GM12865 (cell line): Measurements from ENCODE around the gene REXO5.

ENCODE experiments used
- DNase-seq: peaks from one replicate; pipeline ENCODE4 v3.0.0; 2010; ENCODE audit warnings: low read depth
- H3K4me3 ChIP-seq: 2 replicates; pipeline ENCODE4 v1.5.1; 2011; ENCODE audit warnings: mild to moderate bottlenecking, low read depth, low read length, control low read depth
- TF ChIP-seq, protein P1 (sequence below): IDR thresholded peaks from 2 replicates; pipeline ENCODE4 v1.5.1; 2011; ENCODE audit warnings: low read length, control low read depth, low read depth, inconsistent platforms; ENCODE audit not compliant: insufficient read depth; ENCODE audit errors: missing control alignments

REXO5 gene

DNA sequence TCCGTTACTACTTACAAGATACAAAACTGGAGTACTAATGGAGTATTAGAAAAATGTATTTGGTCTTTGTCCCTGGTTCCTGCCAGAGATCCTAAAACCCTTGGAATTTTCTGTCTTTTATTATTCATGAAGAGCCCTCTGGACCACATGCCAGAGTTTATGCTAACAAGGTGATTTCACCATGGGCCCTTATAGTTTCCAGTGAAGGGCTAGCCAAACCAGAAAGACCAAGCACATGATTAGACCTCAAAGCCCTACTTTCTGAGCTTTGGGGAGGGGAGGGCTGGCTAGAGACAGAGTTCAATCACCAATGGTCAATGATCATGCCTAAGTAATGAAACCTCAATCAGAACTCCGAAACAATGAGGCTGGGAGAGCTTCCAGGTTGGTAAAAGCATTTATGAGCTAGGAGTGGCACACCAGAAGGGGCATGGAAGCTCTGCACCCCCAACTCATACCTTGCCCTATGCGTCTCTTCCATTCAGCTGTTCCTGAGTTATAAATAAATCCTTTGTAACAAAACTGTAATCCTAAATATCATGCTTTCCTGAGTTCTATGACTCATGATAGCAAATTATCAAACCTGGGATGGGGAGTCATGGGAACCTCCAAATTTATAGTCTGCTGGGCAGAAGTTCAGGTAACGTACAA is 83.4 kb downstream of the REXO5 start:
- no peak overlapping the region for H3K4me3 ChIP-seq
- TF ChIP-seq, protein P1, sequence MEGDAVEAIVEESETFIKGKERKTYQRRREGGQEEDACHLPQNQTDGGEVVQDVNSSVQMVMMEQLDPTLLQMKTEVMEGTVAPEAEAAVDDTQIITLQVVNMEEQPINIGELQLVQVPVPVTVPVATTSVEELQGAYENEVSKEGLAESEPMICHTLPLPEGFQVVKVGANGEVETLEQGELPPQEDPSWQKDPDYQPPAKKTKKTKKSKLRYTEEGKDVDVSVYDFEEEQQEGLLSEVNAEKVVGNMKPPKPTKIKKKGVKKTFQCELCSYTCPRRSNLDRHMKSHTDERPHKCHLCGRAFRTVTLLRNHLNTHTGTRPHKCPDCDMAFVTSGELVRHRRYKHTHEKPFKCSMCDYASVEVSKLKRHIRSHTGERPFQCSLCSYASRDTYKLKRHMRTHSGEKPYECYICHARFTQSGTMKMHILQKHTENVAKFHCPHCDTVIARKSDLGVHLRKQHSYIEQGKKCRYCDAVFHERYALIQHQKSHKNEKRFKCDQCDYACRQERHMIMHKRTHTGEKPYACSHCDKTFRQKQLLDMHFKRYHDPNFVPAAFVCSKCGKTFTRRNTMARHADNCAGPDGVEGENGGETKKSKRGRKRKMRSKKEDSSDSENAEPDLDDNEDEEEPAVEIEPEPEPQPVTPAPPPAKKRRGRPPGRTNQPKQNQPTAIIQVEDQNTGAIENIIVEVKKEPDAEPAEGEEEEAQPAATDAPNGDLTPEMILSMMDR, result no peak

DNA sequence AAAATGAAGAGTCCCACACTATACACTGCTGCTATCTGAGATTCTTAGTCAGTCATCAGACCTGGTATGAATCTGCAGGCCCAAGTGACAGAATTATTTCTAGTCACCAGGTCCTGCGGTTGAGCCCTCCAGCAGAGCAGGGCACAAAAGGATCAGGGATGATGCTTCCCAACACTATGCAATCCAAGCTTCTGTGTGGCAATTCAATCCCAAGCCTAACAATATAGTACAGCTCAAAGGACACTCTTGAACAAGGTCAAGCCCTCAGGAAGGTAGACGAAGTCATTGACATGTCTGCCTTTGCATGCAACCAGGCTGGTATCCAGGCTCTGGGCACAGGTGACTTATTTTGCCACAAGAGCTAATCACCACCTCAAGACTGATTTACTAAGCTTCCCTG is 88.1 kb downstream of the REXO5 start:
- DNase-seq, result no peak
- TF ChIP-seq, protein P1, result no peak

More for the DNA sequence above, 83.4 kb downstream of the REXO5 start:
- no peak for DNase-seq

DNA sequence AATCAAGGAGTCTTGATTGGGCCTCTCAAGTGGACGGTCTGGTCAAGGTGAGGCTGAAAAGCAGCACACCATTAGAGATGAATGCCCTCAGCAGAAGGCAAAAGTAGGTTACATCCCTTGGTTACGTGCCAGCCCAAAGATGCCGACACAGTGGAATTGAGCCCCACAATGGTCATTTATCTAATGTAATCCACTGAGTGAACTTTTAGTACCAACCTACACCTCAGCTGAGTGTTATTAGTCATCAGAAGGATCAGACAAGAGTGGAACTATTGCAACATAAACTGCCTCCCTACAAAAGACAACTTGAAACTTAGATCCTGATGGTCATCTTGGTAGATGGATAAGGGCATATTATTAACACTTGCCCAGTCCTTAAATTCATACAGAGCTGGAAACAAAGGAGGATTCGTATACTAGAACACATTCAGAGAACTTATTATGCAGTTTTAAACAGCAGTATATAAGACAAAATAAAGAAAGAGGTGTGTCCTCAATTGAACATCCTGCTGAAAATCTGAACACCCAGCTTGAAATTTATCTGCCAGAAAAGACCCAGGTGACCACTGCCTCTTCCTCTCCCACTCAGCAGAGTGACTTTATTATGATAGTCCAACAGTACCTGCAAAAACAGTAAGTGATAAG is 91.0 kb downstream of the REXO5 start:
- TF ChIP-seq, protein P1, result no peak
- DNase-seq, result no peak
- H3K4me3 ChIP-seq, result no peak overlapping the region

More for the DNA sequence above, 88.1 kb downstream of the REXO5 start:
- no peak overlapping the region for H3K4me3 ChIP-seq

DNA sequence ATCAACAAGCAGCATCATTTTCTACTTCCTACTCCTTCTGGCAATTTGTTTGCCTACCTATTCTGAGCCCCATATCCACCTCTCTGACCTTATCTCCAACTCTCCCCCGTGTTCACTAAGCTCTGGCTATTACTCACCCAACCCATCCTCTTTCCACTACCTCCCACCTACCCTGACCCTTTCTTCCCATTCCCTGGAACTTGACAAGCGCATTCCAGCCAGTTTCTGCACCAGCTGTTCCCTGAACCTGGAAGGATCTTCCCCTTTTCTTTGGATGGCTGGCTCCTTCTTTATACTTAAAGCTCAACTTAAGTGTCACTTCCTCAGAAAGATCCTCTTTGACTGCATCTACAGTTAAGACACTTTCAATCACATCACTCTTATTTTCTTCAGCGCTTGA is 91.6 kb downstream of the REXO5 start:
- no peak overlapping the region for H3K4me3 ChIP-seq
- DNase-seq, result no peak

DNA sequence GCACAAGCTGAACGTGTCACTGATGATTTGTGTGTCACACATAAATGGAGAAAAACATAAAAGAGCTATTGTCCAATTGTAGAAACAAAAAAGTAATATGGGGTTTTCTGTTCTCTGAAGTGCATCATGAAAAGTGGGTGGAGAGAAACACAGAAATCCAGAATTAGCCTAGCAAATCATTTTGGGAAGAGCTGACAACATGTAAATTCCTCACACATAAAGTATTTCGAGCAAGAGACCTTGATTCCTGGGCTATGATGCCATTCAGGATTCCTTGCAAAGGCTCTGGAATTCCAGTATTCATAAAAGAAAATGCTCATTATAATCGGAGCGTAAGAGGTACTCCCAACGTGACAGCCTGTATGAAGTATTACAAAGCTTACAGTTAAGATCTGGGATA is 92.7 kb downstream of the REXO5 start:
- H3K4me3 ChIP-seq, result peak overlapping the region; percentile 71
- TF ChIP-seq, protein P1, result no peak
- no peak for DNase-seq

More for the DNA sequence above, 91.6 kb downstream of the REXO5 start:
- TF ChIP-seq, protein P1, result no peak
